ENCODE measurements around the gene PACSIN2.
A peak's percentile ranks its signal among the peaks of the same experiment; 100 is the strongest.

Gene PACSIN2

DNA sequence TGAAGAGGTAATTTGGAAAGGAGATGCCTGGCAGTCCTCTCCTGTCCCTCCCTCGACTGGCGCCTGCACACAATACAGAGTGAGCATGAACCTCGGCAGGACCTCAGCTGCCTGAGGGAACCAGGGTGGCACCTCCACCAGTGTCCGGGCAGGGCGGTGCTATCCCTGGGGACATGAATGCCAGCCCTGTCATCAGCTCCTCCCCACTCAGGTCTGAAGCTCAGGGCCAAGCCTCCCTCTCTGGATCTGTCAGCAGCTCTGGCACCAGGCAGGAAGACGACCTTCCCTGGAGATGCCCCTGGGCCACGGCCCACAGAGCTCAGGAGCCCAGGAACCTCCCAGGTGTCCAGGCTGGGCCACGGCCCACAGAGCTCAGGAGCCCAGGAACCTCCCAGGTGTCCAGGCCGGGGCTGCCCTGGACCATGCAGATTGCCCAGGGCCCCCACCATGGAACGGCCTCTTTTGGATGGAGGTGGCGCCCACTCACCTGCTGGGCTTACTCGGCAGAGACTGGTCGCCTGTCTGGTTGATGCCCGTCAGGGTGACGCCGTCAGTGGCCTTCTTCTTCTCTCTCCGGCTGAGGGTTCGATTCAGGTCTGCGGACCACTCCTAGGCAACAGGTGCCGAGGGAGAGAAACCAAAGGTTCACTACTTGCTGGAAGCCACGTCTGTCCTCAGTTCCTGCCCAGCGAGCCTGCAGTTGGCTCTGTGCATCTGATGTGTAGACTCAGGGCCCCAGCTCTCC is 136.2 kb downstream of the PACSIN2 start:
- DNase-seq, result no peak

DNA sequence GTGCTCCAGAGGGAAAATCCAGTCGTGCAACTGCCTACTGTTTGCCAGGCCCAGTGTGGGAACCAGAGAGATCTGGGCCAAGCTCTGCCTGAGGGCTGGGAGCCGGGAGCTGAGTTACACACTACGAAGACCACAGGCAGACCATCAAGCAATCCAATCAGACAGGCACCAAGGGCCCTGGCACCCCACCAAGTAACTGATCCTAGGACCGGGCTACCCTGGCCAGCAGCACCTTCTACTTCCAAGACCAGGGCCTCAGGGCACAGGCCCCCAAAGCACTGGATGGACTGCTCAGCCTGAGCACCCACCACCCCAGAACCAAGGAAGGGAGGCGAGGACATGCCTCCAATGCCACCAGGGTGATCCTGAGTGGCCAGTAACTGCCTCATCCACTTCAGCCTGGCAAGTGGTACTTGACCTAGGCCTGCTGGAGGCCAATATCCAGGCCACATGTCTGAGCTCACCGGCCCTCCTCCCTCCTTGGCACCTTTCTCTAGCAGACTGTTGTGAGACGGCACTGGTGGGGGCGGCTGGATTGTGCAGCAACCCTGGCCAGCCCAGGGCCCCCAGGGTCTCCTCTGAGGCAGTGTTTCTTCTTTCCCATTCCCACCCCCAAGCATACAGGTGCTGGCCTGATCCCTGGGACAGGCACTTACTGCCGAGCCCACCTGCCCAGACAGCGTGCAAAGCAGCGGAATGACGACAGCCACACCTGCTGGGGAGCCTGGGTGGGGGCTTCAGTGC is 137.2 kb downstream of the PACSIN2 start:
- no peak for DNase-seq

DNA sequence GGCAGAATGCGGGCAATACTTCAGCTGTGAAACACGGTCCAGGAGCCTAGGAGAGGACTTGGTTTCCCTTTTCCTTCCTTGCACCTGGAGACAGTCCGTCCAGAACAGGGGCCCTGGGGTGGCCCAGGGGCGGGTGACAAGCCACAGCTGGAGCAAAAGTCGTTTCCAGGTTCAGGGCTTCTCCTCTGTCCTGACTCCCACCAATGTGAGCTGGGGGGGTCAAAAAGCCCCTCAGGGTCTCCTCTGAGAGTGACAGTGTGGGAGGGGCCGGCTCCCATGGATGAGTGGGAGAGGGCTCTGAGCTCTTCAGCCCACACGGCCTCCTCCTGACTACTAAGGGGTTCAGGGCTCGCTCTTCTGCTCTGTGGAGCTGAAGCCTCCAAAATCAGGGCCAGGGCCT is 137.8 kb downstream of the PACSIN2 start:
- DNase-seq, result no peak

DNA sequence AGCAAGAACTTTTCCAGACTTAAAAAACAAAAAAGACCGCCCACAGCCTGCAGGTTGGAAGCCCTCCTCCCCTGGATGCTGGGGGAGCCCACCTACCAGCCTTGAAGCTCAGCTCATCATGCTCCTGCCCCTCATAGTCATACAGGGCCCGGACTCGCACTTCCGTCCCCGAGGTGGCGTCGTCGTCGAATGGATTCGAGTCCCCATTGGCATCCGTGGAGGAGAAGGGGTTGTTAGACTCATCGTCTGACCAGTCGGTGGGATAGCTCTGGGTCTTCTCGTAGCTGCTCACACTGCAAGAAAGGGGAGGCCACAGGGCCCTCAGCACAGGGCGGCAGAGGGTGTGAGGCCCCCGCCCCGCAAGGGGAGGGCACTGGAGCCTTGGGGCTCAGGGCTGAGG is 138.9 kb downstream of the PACSIN2 start:
- DNase-seq, result no peak

- DNase-seq, result no peak
These were observed 140.9 kb downstream of the PACSIN2 start for GRCh38 chr22:42874010-42874409.

DNA sequence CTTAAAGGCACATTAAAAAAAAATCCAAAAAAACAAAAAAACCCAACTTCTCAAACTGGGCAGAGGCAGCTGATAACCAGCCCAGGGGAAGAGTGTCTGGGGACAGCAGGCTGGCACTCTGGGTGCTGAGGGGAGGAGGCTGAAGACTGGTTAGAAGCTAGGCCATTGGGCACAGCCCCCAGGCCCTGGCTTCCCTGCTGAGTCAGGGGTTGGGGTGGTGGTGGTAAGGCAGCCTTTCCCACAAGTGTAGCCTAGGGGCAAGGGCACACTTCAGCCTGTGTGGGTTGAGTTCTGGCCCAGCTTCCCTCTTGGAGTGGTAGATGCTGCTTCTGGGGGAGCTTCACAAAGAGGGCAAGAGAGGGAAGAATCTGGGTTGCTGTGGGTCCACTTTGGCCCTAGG is 141.6 kb downstream of the PACSIN2 start:
- no peak for DNase-seq

GRCh38 chr22:42872821-42873220 is 142.1 kb downstream of the PACSIN2 start:
- no peak for DNase-seq

- no peak for DNase-seq
These were observed 143.6 kb downstream of the PACSIN2 start for GRCh38 chr22:42871146-42872050.

DNA sequence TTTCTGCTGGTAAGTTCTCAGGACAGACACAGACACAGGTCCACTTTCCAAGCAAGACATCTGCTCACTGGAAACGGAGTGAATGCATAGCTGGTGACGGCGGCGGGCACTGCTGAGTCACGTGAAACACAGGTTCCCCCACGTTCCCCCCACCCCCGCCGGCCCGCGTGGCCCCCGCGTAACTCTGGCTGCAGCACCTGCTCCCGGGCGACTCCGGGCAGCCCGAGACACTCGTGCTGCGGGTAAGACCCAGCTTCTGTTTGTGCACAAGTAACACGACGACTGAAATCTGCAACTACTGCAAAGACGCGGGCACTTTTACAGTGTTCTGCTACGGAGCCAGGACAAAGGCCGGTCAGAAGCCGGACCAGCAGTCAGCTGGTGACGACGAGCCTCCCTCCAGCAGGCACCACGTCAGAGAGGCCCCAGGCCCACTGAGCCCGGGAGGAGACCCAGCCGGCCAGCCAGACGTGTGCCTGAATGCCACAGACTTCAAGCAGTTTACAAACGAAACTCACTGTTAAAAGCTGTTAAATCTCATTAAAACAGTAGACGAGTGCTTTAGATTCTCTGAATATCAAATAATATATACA is 145.0 kb downstream of the PACSIN2 start:
- DNase-seq, result no peak

- DNase-seq, result no peak
These were observed 145.5 kb downstream of the PACSIN2 start for GRCh38 chr22:42869463-42869862.

DNA sequence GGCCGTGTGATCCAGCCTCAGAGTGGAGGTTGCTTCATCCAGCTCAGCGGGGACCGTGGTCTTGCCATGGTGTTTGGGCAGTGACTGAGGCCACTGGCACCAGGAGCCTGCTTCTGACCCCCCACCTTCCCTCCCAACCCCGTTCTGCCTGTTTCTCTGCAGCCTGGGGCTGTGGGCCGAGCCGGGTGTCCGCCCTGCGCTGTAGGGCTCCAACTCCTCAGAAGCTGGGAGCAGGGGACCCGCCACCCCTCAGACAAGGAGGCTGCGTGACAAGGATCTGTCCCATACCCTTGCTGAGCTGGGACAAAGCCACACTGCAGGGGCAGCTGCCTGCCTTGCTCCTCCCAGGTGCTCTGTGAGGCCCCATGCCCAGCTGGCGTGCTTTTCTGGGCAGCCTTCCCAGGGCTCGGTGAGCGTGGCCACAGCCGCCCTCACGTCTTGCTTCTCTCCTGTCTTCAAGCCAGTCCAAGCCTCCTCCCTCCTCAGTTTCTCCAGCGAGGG is 146.1 kb downstream of the PACSIN2 start:
- no peak for DNase-seq

DNA sequence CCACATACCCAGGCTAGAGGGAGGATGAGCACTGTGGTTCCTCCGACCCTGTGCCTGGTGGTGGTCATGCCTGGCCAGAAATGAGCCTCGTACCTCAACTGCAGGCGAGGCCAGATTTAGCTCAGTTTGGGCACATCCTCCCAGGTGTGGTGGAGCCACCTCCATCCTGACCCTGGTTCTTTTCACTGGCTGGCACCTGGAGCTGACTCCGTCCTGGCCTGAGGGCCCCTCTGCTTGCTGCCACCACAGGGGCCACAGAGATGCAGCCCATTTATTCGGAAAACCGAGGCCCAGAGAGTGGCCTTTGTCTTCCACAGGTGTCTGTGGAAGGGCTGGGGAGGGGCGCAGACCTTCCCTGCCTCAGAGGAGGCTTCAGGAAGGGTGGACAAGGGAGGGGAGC is 148.8 kb downstream of the PACSIN2 start:
- DNase-seq, result no peak

- DNase-seq, result no peak
These were observed 149.4 kb downstream of the PACSIN2 start for GRCh38 chr22:42865536-42865935.

GRCh38 chr22:42863349-42863961 is 151.5 kb downstream of the PACSIN2 start:
- DNase-seq, result no peak

GRCh38 chr22:42862045-42862734 is 152.8 kb downstream of the PACSIN2 start:
- DNase-seq, result no peak

GRCh38 chr22:42860968-42861367 is 154.0 kb downstream of the PACSIN2 start:
- DNase-seq, result no peak

- no peak for DNase-seq
These were observed 157.0 kb downstream of the PACSIN2 start for GRCh38 chr22:42857845-42858481.

GRCh38 chr22:42856865-42857704 is 157.9 kb downstream of the PACSIN2 start, which contains the start of gene ARFGAP3:
Gene ARFGAP3 (minus strand): TSS chr22:42857273. CDS start chr22:42857182, 91 bp downstream.
- peak; percentile 36 for DNase-seq

- DNase-seq, result no peak
These were observed 158.6 kb downstream of the PACSIN2 start for GRCh38 chr22:42856179-42856864.
